SIG-M5 treated with dmso at 0.1 percent for 504 hours (cell line): Measurements from ENCODE around the gene ZNF552.

Experiments used
- DNase-seq: peaks from one replicate; lab custom pipeline; 2025; ENCODE audit not compliant: unreplicated experiment; lab: John Stamatoyannopoulos, UW

ZNF552 gene

DNA sequence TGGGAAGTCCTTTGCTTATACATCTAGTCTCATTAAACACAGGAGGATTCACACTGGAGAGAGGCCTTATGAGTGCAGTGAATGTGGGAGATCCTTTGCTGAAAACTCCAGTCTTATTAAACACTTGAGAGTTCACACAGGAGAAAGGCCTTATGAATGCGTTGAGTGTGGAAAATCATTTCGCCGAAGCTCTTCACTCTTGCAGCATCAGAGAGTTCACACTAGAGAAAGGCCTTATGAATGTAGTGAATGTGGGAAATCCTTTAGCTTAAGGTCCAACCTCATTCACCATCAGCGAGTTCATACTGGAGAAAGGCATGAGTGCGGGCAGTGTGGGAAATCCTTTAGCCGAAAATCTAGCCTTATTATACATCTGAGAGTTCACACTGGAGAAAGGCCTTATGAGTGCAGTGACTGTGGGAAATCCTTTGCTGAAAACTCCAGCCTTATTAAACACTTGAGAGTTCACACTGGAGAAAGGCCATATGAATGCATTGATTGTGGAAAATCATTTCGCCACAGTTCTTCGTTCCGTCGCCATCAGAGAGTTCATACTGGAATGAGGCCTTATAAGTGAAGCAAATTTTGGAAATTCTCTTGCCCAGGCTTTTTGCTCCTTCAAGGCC is 35.4 kb downstream of the ZNF552 start:
- DNase-seq = no peak

DNA sequence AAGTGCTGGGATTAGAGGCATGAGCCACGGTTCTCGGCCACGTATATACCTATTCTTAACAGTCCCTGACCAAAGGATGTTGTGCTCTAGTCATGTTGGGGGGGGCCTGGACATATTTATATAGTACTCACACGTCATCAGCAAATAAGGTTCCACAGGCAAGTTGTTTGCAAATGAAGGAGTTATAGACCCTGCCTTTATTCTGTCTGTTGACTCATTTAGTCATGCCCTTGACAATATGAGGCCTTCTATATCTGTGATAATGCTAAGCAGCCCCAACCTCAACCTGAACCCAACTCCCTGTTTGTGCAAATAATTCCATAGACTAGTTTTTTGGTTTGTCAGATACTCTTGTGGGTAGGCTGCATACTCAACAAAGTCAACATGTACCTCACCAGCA is 36.4 kb downstream of the ZNF552 start:
- no peak for DNase-seq

DNA sequence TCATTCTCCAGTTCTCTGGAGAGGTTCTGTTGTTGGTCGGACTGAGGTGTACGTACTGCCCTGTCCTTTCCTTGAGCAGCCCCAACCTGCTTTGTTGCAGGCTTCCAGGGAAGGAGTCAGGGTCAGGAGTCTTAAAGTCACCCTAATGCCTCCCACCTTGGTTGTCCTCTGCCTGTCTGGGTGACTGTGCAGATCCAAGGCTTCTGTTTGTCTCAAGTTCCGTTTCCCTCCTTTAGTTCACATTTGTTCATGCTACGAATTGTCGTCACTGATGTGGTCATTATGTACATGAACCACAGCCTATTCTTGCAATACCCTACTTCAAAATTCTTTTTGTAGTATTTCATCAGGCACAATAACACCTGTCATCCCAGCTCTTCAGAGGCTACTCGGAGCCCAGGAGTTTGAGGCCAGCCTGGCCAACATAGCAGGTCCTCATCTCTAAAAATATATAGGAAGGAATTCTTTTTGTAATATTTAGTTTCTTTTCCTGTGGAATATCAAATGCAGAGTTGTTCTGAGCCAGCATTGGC is 37.9 kb downstream of the ZNF552 start:
- DNase-seq = no peak

DNA sequence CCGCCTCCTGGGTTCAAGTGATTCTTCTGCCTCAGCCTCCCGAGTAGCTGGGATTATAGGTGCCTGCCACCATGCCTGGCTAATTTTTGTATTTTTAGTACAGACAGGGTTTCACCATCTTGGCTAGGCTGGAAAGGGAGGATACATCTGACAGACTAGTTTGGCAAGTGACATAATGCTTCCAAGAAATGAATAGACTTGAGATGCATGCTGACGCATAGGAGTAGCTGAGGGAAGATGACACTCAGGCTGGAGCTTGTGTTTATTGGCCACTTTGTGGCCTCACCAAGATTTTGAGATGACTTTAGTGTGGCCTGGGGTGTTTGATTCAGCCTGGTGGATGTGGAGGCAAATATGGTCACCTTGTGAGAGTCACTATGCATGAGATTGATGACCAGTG is 41.2 kb downstream of the ZNF552 start:
- DNase-seq = no peak

DNA sequence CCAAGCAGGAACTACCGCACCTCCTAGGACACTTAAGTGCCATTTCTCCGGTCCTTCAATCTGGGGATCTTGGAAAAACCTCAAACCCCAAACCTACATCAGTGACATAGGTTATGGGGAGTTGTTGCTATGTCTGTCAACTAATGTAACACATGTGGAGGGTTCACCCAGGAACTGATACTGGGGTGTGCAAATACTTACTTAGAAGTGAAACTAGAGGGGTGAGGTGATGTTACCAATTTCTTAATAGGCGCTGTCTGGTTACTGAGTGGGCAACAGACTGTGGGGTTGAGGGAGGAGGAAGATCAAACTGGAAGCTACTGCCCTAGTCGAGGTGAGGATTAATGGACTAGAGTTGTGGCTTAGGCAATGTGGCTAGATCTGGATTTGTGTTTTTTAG is 43.3 kb downstream of the ZNF552 start:
- DNase-seq = no peak

DNA sequence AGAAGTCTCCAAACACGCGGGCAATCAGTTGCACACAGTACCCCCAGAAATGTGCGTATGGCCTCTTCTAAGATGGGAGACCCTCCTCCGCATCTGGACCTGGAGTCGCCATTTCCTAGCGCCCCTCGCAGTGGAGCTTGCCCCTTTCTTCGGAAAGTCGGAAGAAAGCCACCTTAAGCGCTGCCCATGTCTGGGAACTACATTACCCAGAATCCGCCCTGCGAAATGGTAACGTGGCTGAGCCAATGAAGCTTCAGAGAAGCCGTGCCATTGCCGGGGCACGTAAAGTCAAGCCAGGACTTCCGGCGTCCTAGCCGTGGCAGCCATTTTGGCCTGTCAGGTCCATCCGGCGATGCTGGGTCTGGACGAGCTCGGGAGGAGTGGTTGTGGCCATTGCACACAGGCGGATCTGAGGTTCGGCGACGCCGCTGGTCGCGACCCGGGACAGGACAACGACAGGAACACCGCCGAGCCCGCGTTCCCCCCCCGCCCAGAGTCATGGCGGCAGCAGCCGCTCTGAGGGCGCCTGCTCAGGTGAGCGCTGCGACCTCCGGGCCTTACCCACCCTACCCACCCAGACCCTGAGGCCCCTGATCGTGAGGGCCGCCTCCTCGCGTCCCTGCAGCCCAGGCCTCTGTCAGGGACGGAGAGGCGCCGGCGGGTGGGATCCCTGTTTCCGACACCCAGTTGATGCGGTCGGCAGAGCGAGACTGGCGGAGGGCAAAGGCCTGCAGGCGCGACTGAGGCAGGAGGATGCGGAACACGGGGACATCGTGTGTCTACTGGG is 45.2 kb downstream of the ZNF552 start, which contains the start of gene ZNF586:
Gene ZNF586, plus strand, starts transcription at position 332 of the 787 bp plus-strand sequence. Its CDS starts 167 bp downstream, at position 499.
- DNase-seq = peak; percentile 87

DNA sequence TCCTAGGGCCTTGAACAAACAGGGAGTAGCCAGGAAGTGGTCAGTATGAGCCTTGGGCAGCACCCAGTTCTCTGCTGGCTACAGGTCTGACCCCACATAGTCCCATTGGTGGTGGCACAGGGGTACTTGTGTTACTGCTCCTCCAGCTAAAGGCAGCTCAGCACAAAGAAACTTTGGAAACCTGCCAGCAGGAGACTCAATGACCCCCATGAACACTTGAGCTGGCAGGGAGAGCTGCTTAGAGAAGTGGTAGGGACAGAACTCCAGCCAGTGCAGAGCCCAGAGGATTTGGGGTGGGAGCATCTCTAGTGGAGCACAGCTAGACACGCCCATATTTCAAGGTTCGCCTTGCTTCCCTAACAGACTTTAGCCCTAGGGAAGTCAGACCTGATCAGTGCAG is 55.6 kb downstream of the ZNF552 start:
- DNase-seq = no peak

DNA sequence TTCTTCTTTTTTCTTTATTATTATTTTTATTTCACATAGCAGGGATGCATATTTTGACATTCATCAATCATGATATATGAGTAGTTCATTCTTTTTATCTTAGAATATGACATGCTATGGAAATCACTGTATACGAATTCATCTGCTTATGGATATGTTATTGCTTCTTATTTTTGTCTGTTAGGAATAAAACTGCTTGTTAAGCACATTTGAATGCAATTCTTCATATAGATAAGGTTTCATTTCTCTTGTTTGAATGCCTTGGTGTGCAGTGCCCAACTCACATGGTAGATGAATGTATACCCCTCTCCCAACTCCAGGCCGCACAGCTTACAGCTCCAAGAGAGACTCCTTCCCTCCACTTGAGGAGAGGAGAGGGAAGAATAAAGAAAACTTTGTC is 56.8 kb downstream of the ZNF552 start:
- no peak for DNase-seq
